ENCODE data around the gene TRIM16. TPM values are rescaled to one million over a fixed set of nuclear protein-coding genes. Genes with fewer than 3 reads are reported as not detected.
"Not testable (repeated sequence)": the region's sequence is repeated elsewhere in the genome, so short reads cannot be mapped to it uniquely, and the experiment has no call there.

TRIM16 gene
- total and polyA plus RNA-seq, 7 donors, result 12.8 to 79.7 (median 24.2) TPM

- DNase-seq (peak; percentile 97 to 98), ATAC-seq (peak; percentile 92 to 97 (median 94))
- intact Hi-C loops (cut with DNase I), result no loop called here
- Histone ChIP-seq H3K9me3 (no peaks in the 10 kb centered on the region), H3K27me3 (ENCODE audit: insufficient read depth in 3 of 3, low read length in 2 of 3) (no peaks in the 10 kb centered on the region), H3K4me3 (peak overlapping the region; percentile 75), H3K4me1 (peaks cover 17% of the 10 kb centered on the region), H3K27ac (peak overlapping the region; percentile 83), H3K36me3 (ENCODE audit: insufficient read depth in 1 of 2, low read depth in 1 of 2) (no peaks in the 10 kb centered on the region)
- WGBS, 3 donors, result 0% methylated on average over 8 of the region's 8 CpGs
- TF ChIP-seq CTCF (IDR thresholded peaks at IDR 0.05), result no peak
Measured at GRCh38 chr17:15651583-15652110, 32.5 kb downstream of the TRIM16 start.

- no peaks in the 10 kb centered on the region for H3K9me3 ChIP-seq
- ATAC-seq (peak; percentile 9 to 14 (median 12)), DNase-seq (no peak)
- H3K27me3 ChIP-seq (ENCODE audit: insufficient read depth in 3 of 3, low read length in 2 of 3), result no peaks in the 10 kb centered on the region
- H3K4me1 ChIP-seq, result peaks cover 18% of the 10 kb centered on the region
- intact Hi-C loops (cut with DNase I), result no loop called here
- no peaks in the 10 kb centered on the region for H3K36me3 ChIP-seq (ENCODE audit: insufficient read depth in 1 of 2, low read depth in 1 of 2)
- peak overlapping the region; percentile 75 for H3K4me3 ChIP-seq
- H3K27ac ChIP-seq, result peak overlapping the region; percentile 83
- TF ChIP-seq CTCF (IDR thresholded peaks at IDR 0.05), result no peak
- 15 to 21% (median 18%) methylated on average over 14 of the region's 14 CpGs for WGBS, 3 donors
Measured at GRCh38 chr17:15650741-15651582, 33.1 kb downstream of the TRIM16 start.

- Histone ChIP-seq H3K36me3 (ENCODE audit: insufficient read depth in 1 of 2, low read depth in 1 of 2) (no peaks in the 10 kb centered on the region), H3K4me3 (peak overlapping the region; percentile 75), H3K27ac (peak overlapping the region; percentile 83), H3K27me3 (ENCODE audit: insufficient read depth in 3 of 3, low read length in 2 of 3) (no peaks in the 10 kb centered on the region), H3K9me3 (no peaks in the 10 kb centered on the region), H3K4me1 (peaks cover 23% of the 10 kb centered on the region)
- TF ChIP-seq CTCF (IDR thresholded peaks at IDR 0.05), result no peak
- 7 to 9% (median 8%) methylated on average over 6 of the region's 6 CpGs for WGBS, 3 donors
- peak in 1 of 2 donors; percentile 59 for DNase-seq
- ATAC-seq, result peak in 3 of 4 donors; percentile 25 to 52 (median 26)
- intact Hi-C loops (cut with DNase I), result no loop called here
Measured at GRCh38 chr17:15649861-15650421, 34.2 kb downstream of the TRIM16 start.

GRCh38 chr17:15648386-15648785 lies 35.7 kb downstream of the TRIM16 start:
- Histone ChIP-seq H3K36me3 (ENCODE audit: insufficient read depth in 1 of 2, low read depth in 1 of 2) (no peaks in the 10 kb centered on the region), H3K27me3 (ENCODE audit: insufficient read depth in 3 of 3, low read length in 2 of 3) (no peaks in the 10 kb centered on the region), H3K4me1 (peaks cover 23% of the 10 kb centered on the region), H3K4me3 (peak overlapping the region; percentile 75), H3K27ac (peak overlapping the region; percentile 83), H3K9me3 (no peaks in the 10 kb centered on the region)
- WGBS, 3 donors, result 19 to 25% (median 22%) methylated on average over 5 of the region's 5 CpGs
- no peak for DNase-seq
- TF ChIP-seq CTCF (IDR thresholded peaks at IDR 0.05), result no peak
- ATAC-seq, result no peak
- intact Hi-C loops (cut with DNase I), result no loop called here

GRCh38 chr17:15645942-15646312 lies 38.2 kb downstream of the TRIM16 start:
- DNase-seq; H3K9me3 ChIP-seq; H3K36me3 ChIP-seq (ENCODE audit: insufficient read depth in 1 of 2, low read depth in 1 of 2); H3K4me3 ChIP-seq; intact Hi-C loops (cut with DNase I); ATAC-seq; H3K27me3 ChIP-seq (ENCODE audit: insufficient read depth in 3 of 3, low read length in 2 of 3): not testable (repeated sequence)
- Histone ChIP-seq H3K4me1 (peaks cover 23% of the 10 kb centered on the region), H3K27ac (peak overlapping the region; percentile 58)
- 40 to 55% (median 45%) methylated on average over 5 of the region's 5 CpGs for WGBS, 3 donors

- ATAC-seq, result peak in 1 of 4 donors; percentile 26
- H3K9me3 ChIP-seq; H3K36me3 ChIP-seq (ENCODE audit: insufficient read depth in 1 of 2, low read depth in 1 of 2); H3K4me3 ChIP-seq; H3K27me3 ChIP-seq (ENCODE audit: insufficient read depth in 3 of 3, low read length in 2 of 3); intact Hi-C loops (cut with DNase I); DNase-seq: not testable (repeated sequence)
- H3K4me1 ChIP-seq, result peaks cover 23% of the 10 kb centered on the region
- WGBS, 3 donors, result 46 to 56% (median 55%) methylated on average over 10 of the region's 10 CpGs
- peak overlapping the region; percentile 58 for H3K27ac ChIP-seq
Measured at GRCh38 chr17:15645099-15645941, 38.8 kb downstream of the TRIM16 start.

Measured in psoas muscle (tissue), 8 donors.